ENCODE data around the gene RASGRF2.
A peak's percentile ranks its signal among the peaks of the same experiment; 100 is the strongest.

RASGRF2 gene

GRCh38 chr5:81136557-81136956 is 176.4 kb downstream of the RASGRF2 start:
- no peak for DNase-seq (ENCODE audit: low read depth in 2 of 2)

DNA sequence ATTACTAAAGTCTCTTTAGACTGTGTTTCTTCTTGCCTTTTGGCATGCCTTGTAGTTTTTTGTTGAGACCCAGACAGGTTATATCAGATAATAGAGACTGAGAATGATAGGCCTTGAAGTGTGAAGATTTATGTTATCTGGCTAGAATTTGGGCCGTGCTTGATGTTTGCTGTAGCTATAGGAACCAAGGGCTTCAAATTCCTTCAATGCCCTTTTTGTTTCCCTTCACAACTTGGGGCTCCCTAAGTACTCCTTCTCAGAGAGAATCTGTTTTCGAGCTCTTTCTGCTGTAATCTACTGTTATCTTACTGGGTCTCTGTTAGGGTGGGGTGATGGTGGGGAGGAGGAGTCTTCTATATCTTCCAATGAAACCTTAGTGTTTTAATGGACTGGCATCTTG is 177.7 kb downstream of the RASGRF2 start:
- DNase-seq (ENCODE audit: low read depth in 2 of 2), result no peak

DNA sequence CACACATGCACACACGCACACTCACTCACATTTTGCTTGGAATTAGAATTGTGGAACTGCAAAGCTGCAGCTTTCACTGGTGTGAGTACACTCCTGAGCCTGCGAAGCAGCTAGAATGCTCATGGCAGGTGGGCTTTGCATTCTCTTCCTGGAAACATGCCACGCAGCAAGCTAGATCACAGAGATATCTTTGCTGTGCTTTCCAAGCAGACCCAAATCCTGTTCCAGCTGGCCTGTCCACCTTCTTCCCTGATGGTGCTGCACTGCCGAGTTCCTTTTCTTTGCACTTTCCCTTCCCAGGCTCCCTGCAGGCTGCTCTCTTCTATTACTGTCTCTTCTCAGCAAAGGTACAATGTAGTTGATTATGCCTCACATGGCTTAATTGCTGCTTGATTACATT is 180.3 kb downstream of the RASGRF2 start:
- no peak for DNase-seq (ENCODE audit: low read depth in 2 of 2)

DNA sequence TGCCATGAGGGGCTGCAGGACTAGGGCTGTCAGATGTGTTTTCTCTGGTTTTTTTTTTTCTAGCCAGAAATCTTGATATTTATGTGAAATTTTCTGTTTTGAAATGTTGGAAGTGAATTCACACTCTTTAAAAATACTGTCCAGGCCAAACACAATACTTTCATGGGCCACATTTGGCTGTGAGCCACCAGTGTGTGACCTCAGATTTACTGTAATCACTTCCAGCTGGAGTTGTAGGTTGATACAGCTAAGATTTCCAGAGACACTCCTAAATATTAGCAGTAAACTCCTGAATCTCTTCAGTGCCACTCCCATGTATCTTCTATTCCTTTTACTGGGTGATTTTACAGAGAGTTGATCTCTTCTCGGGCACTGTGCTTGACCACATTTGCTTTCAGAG is 180.8 kb downstream of the RASGRF2 start:
- DNase-seq (ENCODE audit: low read depth in 2 of 2), result no peak

- DNase-seq (ENCODE audit: low read depth in 2 of 2), result no peak
These were observed 181.9 kb downstream of the RASGRF2 start for GRCh38 chr5:81142108-81142507.

DNA sequence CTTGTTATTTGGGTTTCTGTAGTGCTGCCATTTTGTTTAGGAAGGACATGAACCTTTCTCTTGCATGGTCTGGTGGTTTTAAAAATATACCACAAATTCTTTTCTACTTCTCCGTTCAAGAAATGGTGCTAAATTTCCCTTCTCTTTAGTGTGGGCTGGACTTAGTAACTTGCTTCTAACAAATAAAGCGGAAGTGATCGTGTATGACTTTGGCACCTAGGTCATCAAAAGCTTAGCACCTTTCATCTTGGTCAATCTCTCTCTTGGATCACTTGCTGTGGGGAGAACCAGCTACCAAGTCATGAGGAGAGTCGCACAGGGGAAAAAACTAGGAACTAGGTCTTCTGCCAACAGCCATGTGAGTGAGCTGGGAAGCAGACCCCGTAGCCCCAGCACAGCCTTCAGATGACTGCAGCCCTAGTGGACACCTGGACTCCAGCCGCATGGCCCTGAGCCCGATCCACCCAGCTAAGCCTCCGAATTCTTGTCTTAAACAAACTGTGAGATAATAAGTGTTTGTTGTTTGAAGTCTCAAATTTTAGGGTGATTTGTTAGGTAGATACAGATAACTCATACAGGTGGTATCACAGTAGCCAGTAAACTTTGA is 185.3 kb downstream of the RASGRF2 start:
- DNase-seq (ENCODE audit: low read depth in 2 of 2), result no peak

DNA sequence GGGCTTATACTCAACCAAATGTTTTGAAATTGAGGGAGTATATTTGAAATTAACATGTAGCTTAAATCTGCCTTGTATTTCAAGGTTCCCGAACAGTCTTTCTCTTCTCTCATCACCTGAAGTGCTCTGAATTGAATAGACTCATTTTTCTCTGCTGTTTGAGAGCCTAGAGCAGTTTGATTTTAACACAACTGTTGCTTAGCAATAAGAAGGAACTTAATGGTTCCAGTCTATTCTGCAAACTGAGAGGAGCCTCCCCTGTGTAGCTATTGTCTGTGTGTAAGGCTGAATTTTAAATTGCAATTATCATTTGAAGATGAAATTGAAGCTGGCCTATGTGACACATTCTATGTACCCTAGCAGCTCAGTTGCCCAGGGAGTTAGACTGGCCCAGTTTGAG is 185.9 kb downstream of the RASGRF2 start:
- DNase-seq (ENCODE audit: low read depth in 2 of 2), result no peak

- no peak for DNase-seq (ENCODE audit: low read depth in 2 of 2)
These were observed 187.1 kb downstream of the RASGRF2 start for GRCh38 chr5:81147011-81147885.

DNA sequence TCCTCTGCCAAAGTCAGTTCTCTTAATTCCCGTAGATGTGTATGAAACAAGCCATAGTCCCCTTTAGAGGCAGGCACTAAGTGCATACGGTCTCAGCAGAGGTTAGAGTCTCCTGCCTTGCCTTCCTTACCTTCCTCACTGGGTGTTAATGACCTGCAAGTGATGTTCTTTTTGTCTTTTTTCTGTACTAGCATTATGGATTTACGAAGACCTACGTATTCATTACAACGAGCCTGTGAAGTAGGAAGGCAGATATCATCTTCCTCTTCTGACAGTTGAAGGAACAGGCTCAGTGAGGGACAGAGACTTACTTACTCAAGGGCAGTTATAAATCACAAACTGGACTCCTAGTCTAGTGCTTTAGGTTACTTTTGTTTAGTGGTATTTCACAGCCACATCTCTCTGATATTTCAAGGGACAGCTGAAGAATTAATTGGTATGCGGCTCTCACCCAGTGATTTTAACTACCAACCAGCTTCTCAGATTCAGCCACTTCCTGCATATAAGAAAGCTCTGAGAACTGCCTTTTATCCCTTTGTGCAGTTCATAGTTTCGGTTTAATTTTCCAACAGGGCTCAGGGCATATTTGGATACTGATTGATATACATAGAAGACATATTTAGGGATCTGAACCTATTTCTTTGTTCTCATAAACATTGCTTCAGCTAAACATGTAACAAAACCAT is 187.9 kb downstream of the RASGRF2 start:
- DNase-seq (ENCODE audit: low read depth in 2 of 2), result no peak

DNA sequence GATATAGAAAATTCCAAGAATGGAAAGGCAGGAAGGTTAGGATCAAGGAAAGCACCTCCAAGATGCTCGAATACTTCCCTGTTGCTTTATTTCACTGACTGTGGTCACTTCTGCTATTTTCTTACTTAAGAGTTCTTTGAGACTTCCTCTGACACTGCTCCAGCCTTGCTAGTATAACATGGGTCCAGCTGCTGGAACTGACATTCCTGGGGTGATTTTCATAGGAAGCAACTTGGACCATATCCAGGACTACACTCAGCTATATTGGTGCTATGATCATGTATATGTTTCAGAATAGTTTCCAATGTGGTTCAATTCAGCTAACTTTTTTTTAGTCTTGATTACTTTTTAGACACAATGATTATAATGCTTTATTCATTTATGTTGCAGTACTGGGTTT is 191.4 kb downstream of the RASGRF2 start:
- DNase-seq (ENCODE audit: low read depth in 2 of 2), result no peak

- DNase-seq (ENCODE audit: low read depth in 2 of 2), result no peak
These were observed 194.6 kb downstream of the RASGRF2 start for GRCh38 chr5:81154725-81155124.

GRCh38 chr5:81156732-81157131 is 196.6 kb downstream of the RASGRF2 start:
- no peak for DNase-seq (ENCODE audit: low read depth in 2 of 2)

DNA sequence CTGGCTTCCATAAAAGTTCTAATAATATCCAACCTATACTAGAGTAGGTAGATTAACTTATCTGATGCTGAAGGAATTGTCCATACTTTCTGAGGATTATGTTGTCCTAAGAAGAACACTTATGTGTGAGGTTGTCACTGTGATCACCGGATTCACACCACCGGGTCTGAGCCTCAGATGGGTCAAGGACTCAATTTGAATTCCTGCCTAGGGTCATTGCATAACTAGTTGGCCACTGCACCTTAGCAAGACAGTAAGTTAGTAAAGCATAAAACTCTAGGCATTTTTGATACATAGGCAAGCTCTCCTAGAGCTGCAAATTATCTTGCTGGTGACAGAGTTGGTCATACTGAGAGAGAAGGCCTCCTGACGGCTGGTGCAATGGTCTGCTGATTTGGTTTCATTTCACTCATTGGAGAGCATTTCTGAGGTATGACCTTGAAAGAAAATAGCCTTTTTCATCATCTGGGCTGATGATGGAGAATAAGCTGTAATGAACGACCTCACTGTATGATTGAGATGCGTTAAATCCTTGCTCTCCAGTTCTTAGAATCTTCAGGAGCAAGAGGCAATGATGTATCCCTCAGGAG is 200.9 kb downstream of the RASGRF2 start:
- DNase-seq (ENCODE audit: low read depth in 2 of 2), result no peak

- DNase-seq (ENCODE audit: low read depth in 2 of 2), result no peak
These were observed 202.3 kb downstream of the RASGRF2 start for GRCh38 chr5:81162501-81162900.

DNA sequence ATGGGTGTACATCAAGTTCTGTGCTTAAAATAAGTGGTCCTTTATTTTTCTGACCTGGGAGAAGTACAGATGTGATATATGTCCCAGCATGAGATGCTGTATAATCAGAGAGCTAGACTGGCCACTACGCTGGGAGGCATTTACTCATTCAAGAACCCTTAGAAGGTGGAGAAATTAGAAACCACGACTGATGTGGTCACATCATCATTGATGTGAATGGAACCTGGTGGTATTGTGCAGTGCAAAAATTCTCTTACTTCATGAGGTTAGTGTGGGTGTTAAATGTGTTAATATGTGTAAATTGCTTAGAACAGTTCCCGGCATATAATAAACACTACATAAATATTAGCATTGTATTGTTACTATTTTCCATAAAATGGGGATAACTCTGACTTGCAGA is 203.5 kb downstream of the RASGRF2 start:
- DNase-seq (ENCODE audit: low read depth in 2 of 2), result no peak

DNA sequence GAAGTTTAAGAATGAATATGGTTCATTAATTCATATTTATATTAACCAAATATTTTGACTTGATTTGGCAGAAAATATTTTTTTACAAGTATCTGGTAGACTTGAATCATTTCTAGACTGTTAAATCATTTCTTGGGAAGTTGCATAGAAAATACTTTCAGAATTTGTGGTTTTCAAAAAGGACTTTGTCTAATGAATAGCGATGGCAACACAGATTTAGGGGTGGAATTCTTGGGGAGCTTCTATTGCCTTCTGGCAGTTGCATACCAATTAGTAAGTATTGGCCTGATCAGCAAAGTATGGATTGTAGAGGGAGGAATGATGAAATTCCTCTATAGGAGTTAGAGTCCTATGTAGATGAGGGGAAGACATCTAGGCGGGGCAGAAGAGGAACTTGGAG is 204.3 kb downstream of the RASGRF2 start:
- DNase-seq (ENCODE audit: low read depth in 2 of 2), result no peak

DNA sequence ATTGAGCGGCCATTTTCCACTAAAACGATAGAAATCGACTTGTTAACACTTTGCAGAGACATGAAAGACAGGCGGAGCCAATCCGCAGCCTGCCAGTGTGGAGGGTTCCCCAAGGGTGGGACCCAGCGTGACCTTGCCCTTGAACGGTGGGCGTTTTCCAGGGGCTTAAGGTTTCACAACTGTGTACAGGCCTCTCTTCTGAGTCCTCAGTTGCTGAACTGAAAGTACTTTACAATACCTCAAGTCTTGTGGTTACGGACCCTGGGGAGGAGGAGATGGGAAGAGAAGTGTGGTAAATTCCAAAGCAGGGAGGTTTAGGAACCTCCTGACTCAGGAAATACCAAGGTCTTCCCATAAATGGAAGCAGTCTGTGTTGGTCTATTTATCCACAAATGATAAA is 204.8 kb downstream of the RASGRF2 start:
- no peak for DNase-seq (ENCODE audit: low read depth in 2 of 2)

DNA sequence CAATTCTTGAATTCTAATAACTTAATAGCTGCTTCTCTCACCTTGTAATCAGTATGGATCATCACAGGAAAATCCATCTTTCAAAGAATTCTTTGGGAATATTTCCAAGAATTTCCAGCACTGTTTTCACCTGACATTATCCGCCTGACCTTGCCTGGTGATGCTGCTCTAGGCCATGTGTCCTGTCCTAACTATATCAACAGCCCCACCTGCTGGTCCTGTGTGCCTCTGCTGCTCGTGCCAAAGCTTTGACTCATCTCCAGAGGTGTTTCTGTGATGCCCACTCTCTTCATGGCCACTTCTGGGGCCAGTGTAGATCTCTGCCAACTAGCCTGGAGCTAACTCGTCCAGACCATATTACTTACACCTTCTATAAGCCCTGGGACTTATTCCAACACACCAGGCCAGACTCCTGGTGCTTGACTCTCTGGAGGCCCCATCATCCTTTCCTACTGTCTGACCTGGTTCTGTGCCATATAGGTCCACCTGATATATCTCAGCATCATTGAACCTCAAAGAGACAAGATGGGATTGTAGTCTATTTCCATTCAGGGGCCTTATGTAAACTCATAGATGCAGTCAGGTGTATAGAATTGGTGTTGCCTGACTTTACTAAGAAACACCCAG is 205.4 kb downstream of the RASGRF2 start:
- peak; percentile 6 to 16 for DNase-seq (ENCODE audit: low read depth in 2 of 2)

GRCh38 chr5:81166430-81166829 is 206.3 kb downstream of the RASGRF2 start:
- no peak for DNase-seq (ENCODE audit: low read depth in 2 of 2)

DNA sequence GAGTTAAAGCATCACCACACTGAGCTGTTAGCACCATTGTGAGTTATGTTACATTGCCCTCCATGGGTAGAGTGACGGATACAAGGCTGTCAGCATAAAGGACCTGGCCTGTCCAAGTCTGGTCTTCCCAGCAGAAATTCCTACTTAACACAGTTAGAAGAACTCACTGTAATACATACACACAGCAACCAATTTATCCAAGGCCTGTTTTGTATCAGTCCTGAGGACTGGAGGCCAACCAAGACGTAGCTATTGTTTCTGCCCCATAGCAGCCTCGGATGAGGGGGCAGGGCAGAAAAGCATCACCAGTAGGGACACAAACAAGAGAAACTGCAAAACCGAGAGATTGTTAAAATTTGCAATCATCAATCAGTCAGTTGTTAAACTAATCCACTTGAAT is 206.9 kb downstream of the RASGRF2 start:
- DNase-seq (ENCODE audit: low read depth in 2 of 2), result no peak

DNA sequence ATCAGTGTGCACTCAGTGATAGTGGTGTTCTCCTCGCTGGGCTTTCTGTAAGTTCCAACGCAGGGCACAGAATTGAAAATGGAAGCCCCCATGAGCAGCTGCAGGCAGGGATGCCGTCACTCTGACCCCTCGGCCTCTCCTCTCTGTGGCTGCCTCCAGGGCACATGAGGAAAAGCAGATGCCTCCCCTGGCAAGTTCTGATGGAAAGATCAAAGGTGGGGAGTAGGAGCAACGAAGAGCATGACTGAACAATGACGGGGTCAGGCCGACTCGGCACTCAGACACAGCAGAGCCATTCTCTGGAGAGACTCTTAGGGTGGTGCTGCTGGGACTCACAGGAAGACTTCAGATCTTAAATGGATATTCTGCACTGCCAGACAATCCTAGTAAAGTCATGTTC is 207.4 kb downstream of the RASGRF2 start:
- no peak for DNase-seq (ENCODE audit: low read depth in 2 of 2)

GRCh38 chr5:81169924-81170323 is 209.8 kb downstream of the RASGRF2 start:
- DNase-seq (ENCODE audit: low read depth in 2 of 2), result no peak
